Activated naive CD8-positive, alpha-beta T cell treated with anti-CD3 and anti-CD28 coated beads, Interleukin-2, amount 50 U/mL, for 16 hours (primary cell): Measurements from ENCODE around the gene CLDN11.

Experiments used
- DNase-seq: peaks from one replicate; pipeline ENCODE4 v3.0.0-alpha.2; 2020; ENCODE audit warnings: low read depth, low spot score

Gene CLDN11

DNA sequence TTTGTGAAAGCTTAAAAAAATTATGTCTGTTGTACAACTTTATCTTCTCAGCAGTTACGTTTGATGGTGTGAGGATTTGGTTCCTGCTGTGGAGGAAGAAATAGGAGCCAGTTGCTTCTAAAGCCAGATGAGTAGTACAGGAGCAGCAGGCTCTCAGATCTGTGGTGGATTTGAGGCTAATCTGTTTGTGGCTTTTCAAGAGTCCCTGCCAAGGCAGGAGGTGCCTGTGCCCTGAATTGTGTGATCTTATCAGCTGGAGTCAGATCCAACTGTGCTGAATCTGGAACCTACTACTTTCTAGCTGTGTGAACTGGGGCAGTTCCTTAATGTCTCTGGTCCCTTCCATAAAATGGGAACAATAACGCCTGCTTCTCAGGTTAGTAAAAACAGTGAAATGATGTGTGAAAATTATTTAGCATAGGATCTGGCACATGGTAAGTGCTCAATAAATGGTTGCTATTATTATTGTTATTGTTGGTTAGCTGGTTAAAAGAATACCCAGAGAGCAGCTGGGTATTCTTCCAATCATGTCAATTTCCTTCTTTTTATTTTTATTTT lies 7.7 kb downstream of the CLDN11 start:
- DNase-seq = no peak

DNA sequence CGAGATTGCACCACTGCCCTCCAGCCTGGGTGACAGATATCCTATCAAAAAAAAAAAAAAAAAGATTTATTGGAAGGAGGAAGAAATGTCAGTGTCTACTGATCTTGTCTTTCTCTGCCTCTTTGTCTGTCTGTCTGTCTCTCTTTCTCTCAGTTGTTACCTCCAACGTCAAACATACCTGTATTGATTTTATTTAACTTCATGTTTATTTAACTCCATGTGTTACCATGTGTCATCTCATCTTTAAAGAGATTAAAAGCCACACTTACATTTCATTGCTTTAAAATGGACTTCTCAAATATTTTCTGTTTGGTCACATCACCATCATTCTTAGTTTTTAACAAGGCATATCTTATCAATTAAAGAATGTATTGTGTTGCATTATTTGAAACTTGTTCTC lies 9.4 kb downstream of the CLDN11 start:
- no peak for DNase-seq

DNA sequence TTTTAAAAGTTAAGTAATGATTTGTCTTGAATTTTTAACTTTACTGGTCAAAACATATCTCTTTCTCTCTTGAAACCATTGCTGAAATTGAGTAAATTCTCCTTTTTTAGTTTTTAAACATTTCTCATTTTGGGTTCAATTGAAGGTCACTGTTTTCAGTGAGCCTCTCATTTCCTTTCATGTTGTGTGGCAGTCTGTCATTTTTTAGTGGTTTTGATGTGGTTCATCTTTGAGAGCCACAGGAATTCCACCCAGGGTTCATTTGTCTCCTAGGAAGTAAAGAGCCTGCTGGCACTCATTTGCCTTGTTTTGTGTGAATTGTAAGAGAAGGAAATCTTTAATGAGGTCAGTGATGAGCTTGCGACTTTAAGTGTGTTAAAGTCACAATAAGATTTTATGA lies 10.4 kb downstream of the CLDN11 start:
- DNase-seq = no peak

DNA sequence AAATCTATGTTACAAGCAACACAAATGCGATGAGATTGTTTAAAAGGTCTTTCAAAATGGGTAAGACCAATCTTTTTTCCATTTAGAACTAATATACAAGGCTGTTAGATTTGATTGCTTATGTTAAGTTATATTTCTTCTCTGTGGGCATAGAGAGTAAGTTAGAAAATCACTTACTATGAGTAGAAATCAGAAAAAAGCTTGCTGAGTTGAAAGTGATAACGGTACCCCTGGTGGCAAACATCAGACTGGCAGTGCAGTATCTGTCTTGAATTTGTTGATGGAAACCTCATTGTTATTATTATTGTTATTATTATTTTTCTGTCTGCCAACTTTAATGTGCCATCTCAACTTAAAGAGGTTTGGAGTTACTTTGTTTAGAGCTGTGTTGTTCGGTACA lies 12.4 kb downstream of the CLDN11 start:
- DNase-seq = no peak

DNA sequence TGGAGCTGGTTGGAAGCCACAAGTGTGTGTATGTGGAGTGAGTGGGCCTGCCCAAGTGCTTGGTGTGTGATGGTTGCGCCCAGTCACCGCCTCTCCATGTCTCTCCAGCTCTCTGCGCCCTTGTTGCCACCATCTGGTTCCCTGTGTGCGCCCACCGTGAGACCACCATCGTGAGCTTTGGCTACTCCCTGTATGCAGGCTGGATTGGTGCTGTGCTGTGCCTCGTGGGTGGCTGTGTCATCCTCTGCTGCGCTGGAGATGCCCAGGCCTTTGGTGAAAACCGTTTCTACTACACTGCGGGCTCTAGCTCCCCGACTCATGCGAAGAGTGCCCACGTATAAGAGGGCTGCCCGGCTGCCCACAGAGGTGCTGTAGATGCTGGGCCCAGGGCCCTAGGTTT lies 13.7 kb downstream of the CLDN11 start:
- no peak for DNase-seq

DNA sequence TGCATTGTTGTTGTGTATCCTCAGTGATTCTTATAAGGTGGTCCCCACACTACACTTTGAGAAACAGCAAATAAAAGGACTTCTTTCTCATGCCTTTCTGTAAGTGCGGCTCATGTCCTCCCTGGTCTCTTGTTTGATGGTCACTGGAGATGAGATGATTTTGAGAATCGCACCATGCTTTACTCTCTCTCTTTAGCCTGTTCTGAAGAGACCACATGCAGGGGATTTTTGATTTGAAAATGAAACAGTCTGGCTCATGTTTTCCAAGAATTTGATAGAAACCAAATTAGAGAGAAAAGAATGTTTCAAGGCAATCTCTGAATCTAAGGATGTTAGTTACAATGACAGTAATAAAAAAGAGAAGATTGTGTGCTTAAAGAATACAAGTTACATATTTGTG lies 18.0 kb downstream of the CLDN11 start:
- no peak for DNase-seq

DNA sequence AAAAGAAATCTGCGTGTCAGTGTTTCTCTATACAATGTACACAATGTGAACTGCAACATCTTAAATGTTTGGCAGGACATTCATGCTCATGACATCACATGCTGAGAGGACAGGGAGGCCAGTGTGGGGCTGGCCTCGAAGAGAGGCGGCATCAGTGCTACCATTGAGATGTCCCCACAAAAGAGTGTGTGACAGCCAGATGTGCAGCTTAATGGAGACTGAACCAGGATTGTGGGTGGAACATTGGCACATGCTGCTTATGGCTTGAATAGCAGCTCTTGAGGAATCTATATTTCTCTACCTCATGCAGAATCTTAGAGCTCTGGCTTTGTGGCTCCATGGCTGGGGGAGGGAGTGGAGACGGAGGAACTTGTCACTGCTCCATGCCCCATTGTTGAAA lies 18.5 kb downstream of the CLDN11 start:
- DNase-seq = no peak

DNA sequence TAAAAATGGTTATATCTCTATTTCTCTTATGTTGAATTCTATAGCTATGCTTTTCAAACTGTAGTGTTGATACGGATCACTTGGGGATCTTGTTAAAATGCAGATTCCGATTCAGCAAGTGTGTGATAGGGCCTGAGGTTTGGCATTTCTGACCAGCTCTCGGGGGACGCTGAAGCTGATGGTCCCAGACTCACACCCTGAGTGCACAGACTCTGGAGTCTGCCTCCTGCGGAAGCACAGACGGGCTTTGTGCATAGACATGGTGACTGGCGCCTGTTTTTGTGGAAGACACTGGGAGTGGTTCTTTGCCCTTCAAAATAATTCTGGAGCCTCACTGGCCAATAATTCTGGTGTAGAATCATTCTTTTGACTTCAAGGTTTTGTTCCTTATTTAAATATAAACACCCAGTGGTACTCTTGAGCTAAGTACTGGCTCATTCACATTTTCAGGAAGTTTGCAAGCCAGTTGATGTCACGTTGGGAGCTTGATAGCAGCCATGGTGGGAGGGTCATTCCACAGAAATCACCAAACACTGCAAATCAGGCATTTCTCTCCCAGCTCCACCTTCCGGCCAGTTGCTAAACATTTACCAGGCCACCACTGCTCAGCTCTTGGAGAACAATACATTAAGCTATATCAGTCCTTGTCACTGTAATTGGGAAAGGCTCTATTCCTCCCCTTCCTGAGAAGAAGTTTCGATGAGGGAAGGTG lies 19.2 kb downstream of the CLDN11 start:
- DNase-seq = no peak

DNA sequence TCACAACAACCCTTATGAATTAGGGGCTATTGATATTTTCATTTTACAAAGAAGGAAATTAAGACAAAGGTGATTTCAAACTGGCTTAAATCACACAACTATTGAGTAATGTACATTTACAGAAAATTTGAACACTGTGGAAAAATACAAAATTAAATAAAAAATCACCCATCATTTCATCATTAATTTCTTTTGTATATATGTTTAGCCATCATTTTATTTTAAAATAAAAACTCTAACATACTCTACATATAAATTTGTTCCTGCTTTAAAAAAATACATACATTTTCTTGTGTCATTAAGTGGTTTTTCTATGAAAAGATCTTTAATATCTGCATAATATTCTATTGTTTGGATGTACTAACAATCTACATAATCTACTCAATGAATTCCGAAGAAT lies 20.2 kb downstream of the CLDN11 start:
- DNase-seq = no peak

DNA sequence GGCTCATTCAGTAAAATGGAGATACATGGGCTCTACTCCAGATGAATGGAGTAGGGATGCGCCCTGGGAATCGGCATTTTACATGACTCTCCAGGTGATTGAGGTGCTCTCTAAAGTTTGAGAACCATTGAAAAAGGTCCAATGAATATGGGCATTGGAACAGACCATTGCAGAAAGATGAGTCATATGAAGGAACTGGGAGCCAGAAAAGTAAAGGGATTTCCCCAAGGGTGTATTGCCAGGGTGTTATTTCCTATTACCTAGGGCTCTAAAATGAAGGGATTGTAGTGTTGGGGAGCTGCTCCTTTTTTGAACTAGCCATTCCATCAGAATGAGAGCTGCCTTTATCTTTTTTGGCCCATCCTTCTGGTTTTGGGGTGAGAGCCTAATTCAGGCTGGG lies 21.7 kb downstream of the CLDN11 start:
- DNase-seq = no peak

DNA sequence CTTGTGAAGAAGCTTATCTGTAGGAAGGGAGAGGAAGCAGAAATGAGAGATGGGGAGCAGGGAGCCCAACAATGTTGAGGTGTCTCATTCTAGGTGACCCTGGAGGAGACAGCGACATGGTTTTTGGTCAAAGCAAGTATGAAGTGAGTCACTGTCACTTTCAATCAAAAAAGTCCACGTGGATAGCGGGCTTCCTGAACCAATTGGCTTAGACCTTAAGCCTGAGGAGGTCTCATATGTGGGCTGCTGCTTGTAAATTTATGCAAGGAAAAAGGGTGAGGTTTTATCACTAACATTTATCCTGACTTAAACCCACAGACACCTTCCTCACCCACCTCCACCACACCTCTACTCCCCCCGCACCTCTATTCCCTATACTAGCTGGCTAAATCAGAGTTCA lies 22.7 kb downstream of the CLDN11 start:
- no peak for DNase-seq

DNA sequence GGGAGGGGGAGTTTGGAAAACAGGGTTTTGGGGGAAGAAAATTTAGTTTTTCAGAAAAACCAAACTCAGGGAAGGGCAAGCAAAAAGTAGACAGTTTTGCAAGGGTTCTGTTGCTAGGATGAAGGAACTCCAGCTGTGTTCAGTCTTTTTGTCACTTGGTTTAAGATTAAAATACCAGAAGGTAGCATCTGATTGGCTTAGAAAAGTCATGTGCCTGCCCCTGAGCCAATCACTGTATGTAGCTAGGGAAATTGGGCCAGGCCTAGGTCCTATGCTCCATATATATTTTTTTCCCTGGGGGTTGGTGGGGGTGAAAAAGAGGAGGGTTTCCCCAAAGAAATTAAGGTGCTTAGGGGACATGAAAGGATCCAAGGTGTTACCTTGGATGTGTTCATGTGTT lies 24.3 kb downstream of the CLDN11 start:
- DNase-seq = no peak

DNA sequence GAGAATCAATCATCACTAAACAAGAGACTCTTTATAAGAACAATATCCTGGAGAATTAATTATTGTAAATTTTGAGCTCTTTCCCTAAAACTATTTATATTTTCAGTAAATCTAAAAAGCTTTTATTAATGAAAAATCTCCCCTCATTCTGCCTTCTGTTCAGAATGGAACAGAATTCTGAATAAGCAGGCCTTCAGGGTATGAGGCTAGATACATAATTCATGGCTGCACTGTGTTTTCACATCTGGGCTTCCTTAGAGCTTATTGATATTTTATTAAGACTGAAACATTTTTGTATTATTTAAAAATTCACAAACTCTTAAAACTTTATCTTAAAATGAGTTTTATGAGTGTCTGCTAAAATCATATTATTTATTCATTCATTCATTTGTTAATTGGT lies 24.8 kb downstream of the CLDN11 start:
- DNase-seq = no peak

DNA sequence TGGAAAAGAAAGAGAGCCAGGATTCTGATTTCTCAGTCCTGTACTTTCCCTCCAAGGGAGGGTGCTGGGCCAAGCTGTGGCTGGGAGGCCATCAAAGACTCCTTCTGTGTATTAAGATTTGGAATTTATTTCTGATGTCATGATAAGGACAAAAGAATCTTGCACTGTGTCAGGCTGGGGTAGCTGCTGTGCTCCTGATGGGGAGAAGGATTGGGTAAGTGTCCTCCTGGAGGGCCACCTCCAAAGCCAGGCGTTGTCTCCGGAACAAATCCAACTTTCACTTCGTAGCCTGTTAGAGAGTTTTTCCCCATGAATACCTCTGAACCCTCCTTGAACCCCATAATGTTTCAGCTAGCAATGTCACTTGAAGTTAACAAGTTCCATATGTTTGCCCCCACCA lies 29.9 kb downstream of the CLDN11 start:
- no peak for DNase-seq

DNA sequence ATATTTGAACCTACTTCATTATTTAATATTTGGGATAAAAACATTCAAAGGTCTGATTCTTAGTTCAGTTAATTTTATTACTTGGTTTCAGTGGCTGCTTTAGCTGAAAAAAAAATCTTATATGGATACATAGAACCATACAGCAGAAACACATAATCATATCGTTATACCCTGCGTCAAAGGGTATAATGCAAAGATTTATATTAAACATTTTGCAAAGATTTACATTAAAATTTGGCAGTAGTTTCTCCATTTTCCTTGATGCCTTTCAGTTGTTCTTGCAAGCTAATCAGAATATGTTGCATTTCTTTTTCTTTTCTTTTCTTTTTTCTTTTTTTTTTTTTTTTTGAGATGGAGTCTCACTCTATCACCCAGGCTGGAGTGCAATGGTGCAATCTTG lies 31.4 kb downstream of the CLDN11 start:
- DNase-seq = no peak

DNA sequence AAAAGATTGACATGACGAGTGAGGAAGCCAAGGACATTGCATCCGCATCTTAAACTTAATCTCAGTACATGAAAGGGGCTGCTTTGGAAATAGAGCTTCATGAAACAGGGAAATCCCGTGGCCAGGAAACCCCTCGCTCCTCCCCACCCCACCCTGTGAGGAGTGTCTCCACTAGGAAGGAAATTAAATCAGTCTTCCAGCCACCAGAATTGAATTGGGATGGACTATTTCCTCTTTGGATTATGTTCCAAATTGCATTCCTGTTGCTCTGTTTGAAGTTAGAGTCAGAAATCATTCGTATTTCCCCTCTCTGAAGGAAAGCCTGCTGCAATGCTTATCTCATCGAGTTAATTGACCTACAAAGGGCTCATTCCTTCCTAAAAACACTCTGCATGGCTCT lies 35.8 kb downstream of the CLDN11 start:
- no peak for DNase-seq

DNA sequence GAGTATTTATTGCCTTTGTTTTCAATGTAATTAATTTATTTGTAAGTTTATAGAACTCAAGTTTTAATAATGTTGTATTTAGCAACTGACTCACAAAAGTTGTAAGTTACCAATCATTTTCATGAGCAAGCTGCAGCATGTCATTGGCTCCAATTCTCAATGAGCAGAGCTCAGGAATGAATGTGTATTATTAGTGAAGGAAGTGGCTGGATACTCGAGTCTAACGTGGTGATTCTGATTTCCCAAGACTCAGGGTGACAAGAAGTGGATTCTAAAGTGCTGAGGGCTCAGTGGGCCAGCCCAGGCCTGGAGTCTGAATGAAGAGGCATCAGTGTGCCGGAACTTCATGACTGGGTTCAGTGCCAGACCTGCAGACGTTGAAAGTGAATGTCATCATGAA lies 39.6 kb downstream of the CLDN11 start:
- DNase-seq = no peak

DNA sequence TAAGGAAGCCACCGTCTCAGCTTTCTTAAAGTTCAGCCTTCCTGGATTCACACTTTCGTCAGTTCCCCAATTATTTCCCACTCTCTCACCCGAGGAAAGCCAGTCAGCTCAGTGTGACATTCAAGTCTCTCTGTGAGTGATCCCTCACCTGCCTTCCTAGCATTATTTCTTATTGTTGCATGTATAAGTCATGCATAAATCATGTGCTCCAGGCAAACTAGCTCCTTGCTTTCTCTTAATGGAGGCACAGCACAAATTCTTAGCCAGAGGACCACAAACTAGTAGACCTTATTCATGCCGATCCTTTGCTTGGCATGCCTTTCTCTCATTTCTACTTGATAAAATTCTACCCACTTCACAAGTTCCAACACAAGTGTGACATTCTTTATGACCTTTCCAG lies 44.3 kb downstream of the CLDN11 start:
- no peak for DNase-seq

DNA sequence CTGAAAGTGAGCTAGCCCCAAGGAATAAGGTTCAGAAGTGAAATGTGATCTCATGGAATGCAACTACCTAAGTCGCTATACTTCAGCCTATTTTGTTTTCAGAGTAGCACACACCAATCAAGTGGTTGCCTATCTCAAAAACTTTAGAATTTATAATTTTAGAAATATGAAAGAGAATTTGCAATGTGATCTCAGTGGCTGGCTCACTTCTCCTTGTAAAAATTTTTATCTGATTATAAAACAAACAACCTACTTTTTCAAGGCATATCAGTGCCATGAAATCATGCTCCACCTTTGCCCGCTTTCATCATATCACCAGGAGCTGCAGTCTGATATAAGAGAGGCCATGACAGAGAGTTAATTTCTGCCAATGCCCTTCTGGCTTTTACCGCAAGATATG lies 47.3 kb downstream of the CLDN11 start:
- no peak for DNase-seq

DNA sequence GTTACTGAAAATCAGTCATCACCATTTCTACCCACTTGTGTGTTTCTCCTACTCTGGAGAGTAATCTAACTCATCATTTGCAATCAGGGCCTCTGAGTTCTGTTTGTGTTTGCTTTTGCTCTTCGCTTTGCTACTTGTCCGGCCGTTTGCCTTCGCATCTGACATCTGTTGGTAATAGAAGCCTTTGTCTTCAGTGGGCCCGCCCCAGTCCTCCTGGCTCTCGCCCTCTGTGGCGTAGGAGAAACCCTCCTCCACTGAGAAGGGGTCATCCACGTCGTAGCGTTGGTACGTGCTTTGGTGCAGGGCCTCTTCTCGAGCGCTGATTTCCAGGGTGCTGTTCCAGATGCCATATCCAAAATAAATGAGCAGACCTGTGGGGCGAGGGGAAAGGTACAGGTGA lies 48.3 kb downstream of the CLDN11 start:
- no peak for DNase-seq

DNA sequence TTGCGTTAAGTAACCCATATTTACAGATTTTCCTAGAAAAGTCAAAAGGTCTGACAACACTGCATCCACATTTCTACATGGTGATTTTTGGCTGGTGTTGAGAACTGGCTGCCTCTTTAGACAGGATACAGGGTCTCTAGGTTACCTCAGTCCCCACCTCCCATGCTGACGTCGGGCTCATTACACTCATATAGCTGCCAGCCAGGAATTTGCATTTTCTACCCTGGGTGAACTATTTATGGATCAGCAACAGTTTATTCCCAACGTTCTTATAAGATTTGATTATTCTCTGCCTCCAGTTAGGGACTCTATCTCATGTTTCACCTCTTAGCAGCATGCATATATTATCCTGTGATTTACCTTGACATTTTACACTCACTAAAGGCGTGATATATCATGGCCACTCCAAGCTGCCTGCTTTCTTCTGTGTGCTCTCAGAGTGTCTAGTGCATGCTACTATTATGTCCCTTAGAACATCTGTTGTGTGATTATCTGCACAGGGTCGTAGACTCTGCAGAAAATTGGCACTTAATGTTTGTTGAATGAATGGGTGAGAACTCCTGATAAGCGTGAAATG lies 49.0 kb downstream of the CLDN11 start:
- no peak for DNase-seq

DNA sequence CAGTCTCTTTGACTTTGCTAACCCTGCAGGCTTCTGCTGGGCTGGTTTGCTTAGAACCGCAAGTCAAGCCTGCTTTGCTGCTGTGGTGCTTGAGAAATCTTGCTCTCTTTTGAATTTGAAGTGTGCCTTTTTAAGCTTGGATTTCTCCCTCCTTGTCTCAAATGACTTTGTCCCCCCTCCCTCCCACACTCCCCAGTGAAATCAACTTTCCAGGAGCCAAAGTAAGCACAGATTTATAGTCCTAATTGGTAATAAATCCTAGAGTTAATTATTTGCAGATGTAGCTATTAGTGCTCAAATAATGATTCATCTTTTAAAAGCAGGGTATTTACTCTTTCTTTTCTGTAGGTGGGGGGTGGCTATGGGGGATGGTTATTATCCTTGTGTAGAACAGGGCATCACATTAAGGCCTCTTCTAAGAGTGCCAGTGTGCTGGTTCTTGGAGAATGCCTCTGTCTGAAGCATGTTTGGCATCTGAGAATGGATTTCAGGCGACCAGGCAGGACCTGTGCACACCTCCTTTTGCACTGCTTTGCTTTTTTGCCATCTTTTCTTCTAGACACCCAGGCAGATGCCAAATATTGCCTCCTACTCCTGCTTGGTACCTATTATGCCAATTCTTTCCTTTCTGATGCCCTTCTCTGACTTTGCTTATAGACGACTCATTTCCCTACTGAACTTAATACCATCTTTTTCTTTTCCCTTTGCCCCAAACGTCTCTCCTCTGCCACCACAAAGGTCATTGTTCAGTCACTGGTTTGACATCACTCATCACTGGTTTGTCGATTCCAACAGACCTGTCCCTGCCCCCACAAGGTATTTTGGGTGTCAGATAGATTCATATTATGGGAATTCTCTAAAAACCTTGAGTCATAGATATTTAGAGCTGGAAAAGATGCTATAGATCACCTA lies 50.7 kb downstream of the CLDN11 start:
- DNase-seq = no peak
